Suprapubic skin (tissue), 4 donors: Measurements from ENCODE around the gene RASAL3. TPM values are rescaled to one million over a fixed set of nuclear protein-coding genes. Genes with fewer than 3 reads are reported as not detected.
A peak's percentile ranks its signal among the peaks of the same experiment; 100 is the strongest.

Experiments
- DNase-seq, 2 donors: peaks; one replicate each; pipeline ENCODE4 v3.0.0-alpha.2; 2019; ENCODE audit warnings: low spot score in 2 of 2
- H3K27ac ChIP-seq: fragments of 200-600 bp; sonication (generic); one replicate; pipeline ENCODE4 v1.5.1; 2019
- H3K27me3 ChIP-seq: fragments of 200-600 bp; sonication (generic); one replicate; pipeline ENCODE4 v1.5.1; 2019
- H3K36me3 ChIP-seq: fragments of 200-600 bp; sonication (generic); one replicate; pipeline ENCODE4 v1.5.1; 2019
- H3K4me1 ChIP-seq: fragments of 200-600 bp; sonication (generic); one replicate; pipeline ENCODE4 v1.5.1; 2019
- H3K4me3 ChIP-seq: fragments of 200-600 bp; sonication (generic); one replicate; pipeline ENCODE4 v1.5.1; 2019; ENCODE audit warnings: mild to moderate bottlenecking
- H3K9me3 ChIP-seq: fragments of 200-600 bp; sonication (generic); one replicate; pipeline ENCODE4 v1.5.1; 2019
- EP300 ChIP-seq: sonication (generic); formaldehyde crosslinking; IDR thresholded peaks from one replicate; pipeline ENCODE4 v1.6.1; 2017; ENCODE audit warnings: antibody characterized with exemption
- POLR2A ChIP-seq, 2 donors: fragments of 450-650 bp; IDR thresholded peaks; one replicate each; pipeline ENCODE4 v1.6.1; 2017; ENCODE audit warnings: antibody characterized with exemption in 2 of 2, mild to moderate bottlenecking in 2 of 2, moderate library complexity in 2 of 2
- POLR2AphosphoS5 ChIP-seq, 3 donors: sonication (generic); formaldehyde crosslinking; IDR thresholded peaks; one replicate each; pipeline ENCODE4 v1.6.1; 2017; ENCODE audit warnings: antibody characterized with exemption in 3 of 3
- WGBS: methylation state at CpG from one replicate; pipeline ENCODE4 v1.1.5; 2018; 5-methylcytosine and 5-hydroxymethylcytosine counted together
- total RNA-seq, 4 donors: library from RNA; depleted of rRNA; stranded (reverse); fragments of >200 nt; gene quantifications; one replicate each; pipeline ENCODE4 v1.1.0, GENCODE V29; 2016
- TF ChIP-seq, protein P1 (sequence below), 2 donors: fragments of 200-600 bp in 1 of 2; fragments of 450-650 bp in 1 of 2; sonication (generic) in 1 of 2; IDR thresholded peaks; one replicate each; pipeline ENCODE4 v1.5.1; 2016 to 2019; ENCODE audit warnings: antibody characterized with exemption in 2 of 2, mild to moderate bottlenecking in 1 of 2, moderate library complexity in 1 of 2

RASAL3 gene
- total RNA-seq, 4 donors from 2014 or later: 0.70 to 2.4 (median 1.0) TPM

- no peak for TF ChIP-seq POLR2A (IDR thresholded peaks at IDR 0.05)
- no peak for TF ChIP-seq POLR2AphosphoS5 (IDR thresholded peaks at IDR 0.05)
- TF ChIP-seq, protein P1, sequence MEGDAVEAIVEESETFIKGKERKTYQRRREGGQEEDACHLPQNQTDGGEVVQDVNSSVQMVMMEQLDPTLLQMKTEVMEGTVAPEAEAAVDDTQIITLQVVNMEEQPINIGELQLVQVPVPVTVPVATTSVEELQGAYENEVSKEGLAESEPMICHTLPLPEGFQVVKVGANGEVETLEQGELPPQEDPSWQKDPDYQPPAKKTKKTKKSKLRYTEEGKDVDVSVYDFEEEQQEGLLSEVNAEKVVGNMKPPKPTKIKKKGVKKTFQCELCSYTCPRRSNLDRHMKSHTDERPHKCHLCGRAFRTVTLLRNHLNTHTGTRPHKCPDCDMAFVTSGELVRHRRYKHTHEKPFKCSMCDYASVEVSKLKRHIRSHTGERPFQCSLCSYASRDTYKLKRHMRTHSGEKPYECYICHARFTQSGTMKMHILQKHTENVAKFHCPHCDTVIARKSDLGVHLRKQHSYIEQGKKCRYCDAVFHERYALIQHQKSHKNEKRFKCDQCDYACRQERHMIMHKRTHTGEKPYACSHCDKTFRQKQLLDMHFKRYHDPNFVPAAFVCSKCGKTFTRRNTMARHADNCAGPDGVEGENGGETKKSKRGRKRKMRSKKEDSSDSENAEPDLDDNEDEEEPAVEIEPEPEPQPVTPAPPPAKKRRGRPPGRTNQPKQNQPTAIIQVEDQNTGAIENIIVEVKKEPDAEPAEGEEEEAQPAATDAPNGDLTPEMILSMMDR (IDR thresholded peaks at IDR 0.05): no peak
- TF ChIP-seq EP300: no peak
- peak in 1 of 2 donors; percentile 63 for DNase-seq
- Histone ChIP-seq H3K4me1 (peaks cover 5% of the 10 kb centered on the region), H3K9me3 (no peaks in the 10 kb centered on the region), H3K27me3 (peaks cover 21% of the 10 kb centered on the region), H3K27ac (no peak overlapping the region), H3K36me3 (no peaks in the 10 kb centered on the region), H3K4me3 (peak overlapping the region; percentile 45)
- 47% methylated on average over 21 of the region's 25 CpGs for WGBS
Measured at GRCh38 chr19:15463861-15464371, 428 bp downstream of the RASAL3 start.

DNA sequence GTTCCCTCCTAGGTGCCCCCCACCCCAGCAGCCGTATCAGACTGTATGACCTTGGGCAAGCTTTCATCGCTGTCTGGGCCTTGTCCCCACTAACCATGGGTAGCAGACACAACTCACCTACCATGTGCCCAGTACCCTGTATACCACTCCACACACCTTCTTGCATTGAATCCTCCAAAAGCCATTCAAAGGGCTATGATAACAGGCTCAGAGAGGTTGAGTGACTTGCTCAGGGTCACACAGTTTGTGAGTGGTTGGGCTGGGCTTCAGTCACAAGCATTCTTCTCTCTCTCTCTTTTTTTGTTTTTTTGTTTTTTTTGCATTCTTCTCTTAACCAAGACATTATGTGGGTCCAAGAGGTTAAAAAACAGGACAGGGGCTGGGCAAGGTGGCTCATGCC is 2.6 kb downstream of the RASAL3 start:
- no peaks in the 10 kb centered on the region for H3K36me3 ChIP-seq
- H3K4me3 ChIP-seq: no peak overlapping the region
- peaks cover 19% of the 10 kb centered on the region for H3K4me1 ChIP-seq
- 73% methylated on average over 2 of the region's 2 CpGs for WGBS
- TF ChIP-seq POLR2A (IDR thresholded peaks at IDR 0.05): no peak
- no peak for TF ChIP-seq EP300
- TF ChIP-seq POLR2AphosphoS5 (IDR thresholded peaks at IDR 0.05): no peak
- TF ChIP-seq, protein P1 (IDR thresholded peaks at IDR 0.05): no peak
- DNase-seq: no peak
- H3K27me3 ChIP-seq: peaks cover 26% of the 10 kb centered on the region
- H3K27ac ChIP-seq: no peak overlapping the region
- H3K9me3 ChIP-seq: no peaks in the 10 kb centered on the region

DNA sequence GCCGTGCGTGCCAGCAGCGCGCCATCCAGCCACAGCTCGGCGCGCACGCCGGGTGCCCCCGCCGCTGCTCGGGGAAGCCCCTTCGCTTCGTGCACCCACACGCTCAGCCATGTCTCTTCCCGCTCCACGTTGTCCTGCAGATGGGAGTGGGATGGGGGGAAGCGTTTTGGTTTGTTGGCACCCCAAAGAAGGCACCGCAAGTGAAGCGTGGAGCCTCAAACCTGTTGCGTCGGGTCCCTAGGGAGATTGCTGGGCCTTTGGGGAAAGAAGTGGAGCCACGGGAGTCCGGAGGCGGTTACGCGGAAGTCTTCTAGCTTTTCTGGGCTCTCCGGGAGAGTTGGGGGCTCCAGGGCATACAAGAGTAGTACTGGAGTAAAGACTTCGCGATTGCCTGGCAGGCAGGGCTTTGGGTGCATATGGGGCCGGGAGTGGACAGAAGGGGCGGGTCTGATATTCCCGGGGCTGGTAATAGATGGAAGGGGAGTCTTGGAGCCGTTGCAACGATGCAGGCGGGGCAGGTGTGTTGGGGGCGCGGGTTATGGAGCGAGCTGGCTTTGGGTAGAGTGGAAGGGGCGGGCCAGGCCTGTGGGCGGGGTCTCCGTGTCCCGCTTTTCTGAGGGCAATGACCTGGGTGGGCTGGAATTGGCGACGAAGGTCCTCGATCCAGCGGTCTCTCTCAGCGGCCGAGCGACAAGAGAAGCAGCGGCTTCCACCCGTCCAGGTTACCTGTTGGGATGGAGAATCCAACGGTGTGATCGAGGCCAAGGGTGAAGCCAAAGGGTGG is 6.5 kb downstream of the RASAL3 start:
- peak overlapping the region; percentile 43 for H3K4me3 ChIP-seq
- peaks cover 30% of the 10 kb centered on the region for H3K27me3 ChIP-seq
- TF ChIP-seq EP300 (no peak), POLR2A (IDR thresholded peaks at IDR 0.05) (no peak), POLR2AphosphoS5 (IDR thresholded peaks at IDR 0.05) (no peak)
- TF ChIP-seq, protein P1 (IDR thresholded peaks at IDR 0.05): no peak
- peaks cover 24% of the 10 kb centered on the region for H3K4me1 ChIP-seq
- H3K9me3 ChIP-seq: no peaks in the 10 kb centered on the region
- no peak overlapping the region for H3K27ac ChIP-seq
- no peaks in the 10 kb centered on the region for H3K36me3 ChIP-seq
- DNase-seq: peak in 1 of 2 donors; percentile 55
- 19% methylated on average over 41 of the region's 54 CpGs for WGBS

DNA sequence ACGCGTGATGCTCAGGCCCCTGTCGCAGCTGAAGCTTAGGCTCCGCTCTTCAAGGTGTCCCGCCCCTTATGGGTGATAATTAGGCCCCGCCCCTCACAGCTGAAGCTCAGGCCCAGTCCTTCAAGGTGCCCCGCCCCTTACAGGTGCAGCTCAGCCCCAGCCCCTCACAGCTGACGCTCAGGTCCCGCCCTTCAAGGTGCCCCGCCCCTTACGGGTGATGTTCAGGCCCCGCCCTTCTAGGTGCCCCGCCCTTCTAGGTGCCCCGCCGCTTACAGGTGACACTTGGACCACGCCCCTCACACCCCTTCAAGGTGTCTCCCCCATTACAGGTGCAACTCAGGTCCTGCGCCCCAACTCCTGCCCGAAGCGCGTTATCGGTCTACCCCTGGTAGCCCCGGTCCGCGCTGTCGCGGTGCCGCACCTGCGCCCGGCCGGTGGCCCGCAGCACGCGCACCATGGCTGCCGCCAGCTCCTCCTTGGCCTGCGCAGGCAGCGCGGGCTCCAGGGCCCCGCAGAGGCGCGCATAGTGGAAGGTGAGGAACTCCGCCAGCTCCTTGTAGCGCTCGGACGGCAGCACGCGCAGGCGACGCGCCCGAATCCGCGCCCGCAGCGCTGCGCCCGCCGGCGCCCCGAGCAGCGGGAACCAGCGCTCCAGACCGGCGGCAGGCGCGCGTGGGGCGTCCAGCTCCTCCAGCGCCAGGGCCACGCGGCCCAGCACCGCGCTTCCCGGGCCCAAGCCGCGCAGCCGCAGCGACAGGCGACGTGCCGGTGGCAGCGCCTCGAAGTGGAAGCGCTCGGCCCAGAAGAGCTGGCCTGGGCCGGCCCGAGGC is 7.3 kb downstream of the RASAL3 start:
- DNase-seq: peak in 1 of 2 donors; percentile 65
- H3K27ac ChIP-seq: no peak overlapping the region
- H3K27me3 ChIP-seq: peaks cover 30% of the 10 kb centered on the region
- TF ChIP-seq POLR2A (IDR thresholded peaks at IDR 0.05) (no peak), POLR2AphosphoS5 (IDR thresholded peaks at IDR 0.05) (no peak), EP300 (no peak)
- TF ChIP-seq, protein P1 (IDR thresholded peaks at IDR 0.05): no peak
- no peaks in the 10 kb centered on the region for H3K9me3 ChIP-seq
- H3K36me3 ChIP-seq: no peaks in the 10 kb centered on the region
- WGBS: 16% methylated on average over 21 of the region's 86 CpGs
- H3K4me3 ChIP-seq: peak overlapping the region; percentile 43
- peaks cover 31% of the 10 kb centered on the region for H3K4me1 ChIP-seq

DNA sequence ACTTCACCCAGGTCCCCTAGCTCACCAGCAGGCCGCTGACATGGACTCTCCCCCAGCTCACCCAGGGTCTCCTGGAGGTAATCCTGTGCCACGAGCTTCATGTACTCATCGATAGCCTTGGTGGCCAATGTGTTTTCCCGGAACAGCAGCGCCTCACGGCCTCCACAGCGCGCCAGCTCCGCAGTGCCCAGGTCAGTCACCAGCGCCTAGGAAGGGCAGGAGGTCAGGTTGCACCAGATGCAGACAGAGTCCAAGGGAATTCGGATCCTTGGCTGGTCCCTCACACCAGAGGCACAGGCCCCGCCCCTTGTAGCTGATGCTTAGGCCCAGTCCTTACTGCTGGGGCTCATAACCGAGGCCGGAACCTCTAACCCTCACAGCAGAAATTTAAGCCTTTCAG is 7.9 kb downstream of the RASAL3 start:
- Histone ChIP-seq H3K4me3 (no peak overlapping the region), H3K9me3 (no peaks in the 10 kb centered on the region), H3K36me3 (no peaks in the 10 kb centered on the region), H3K4me1 (peaks cover 31% of the 10 kb centered on the region), H3K27me3 (peaks cover 30% of the 10 kb centered on the region), H3K27ac (no peak overlapping the region)
- 30% methylated on average over 11 of the region's 14 CpGs for WGBS
- peak in 1 of 2 donors; percentile 49 for DNase-seq
- TF ChIP-seq EP300 (no peak), POLR2A (IDR thresholded peaks at IDR 0.05) (no peak)
